Psoas muscle (tissue), 8 donors: ENCODE results near the gene FAM171A1. TPM values are rescaled to one million over a fixed set of nuclear protein-coding genes. Genes with fewer than 3 reads are reported as not detected.

Experiments
- ATAC-seq, 4 donors: fragments of 200-7000 bp; cut with Tn5 transposase; one replicate each; pipeline ENCODE4 v1.9.1; 2020; ENCODE audit warnings: moderate library complexity in 3 of 4, mild to moderate bottlenecking in 2 of 4
- DNase-seq, 2 donors: peaks; one replicate each; pipeline ENCODE4 v3.0.0-alpha.2; 2020
- H3K27ac ChIP-seq: fragments of 200-600 bp; one replicate; pipeline ENCODE4 v1.8.0; 2022
- H3K27me3 ChIP-seq, 3 donors: fragments of 200-600 bp in 1 of 3; one replicate each; pipeline versions ENCODE4 v1.6.1 to v1.8.0; 2013 to 2022; ENCODE audit warnings: low read length in 2 of 3, mild to moderate bottlenecking in 2 of 3, moderate library complexity in 1 of 3; ENCODE audit not compliant: insufficient read depth in 3 of 3
- H3K36me3 ChIP-seq, 2 donors: fragments of 200-600 bp in 1 of 2; one replicate each; pipeline versions ENCODE4 v1.6.1 to v1.8.0; 2013 to 2022; ENCODE audit warnings: low read depth in 1 of 2, mild to moderate bottlenecking in 1 of 2, moderate library complexity in 1 of 2; ENCODE audit not compliant: insufficient read depth in 1 of 2
- H3K4me1 ChIP-seq: fragments of 200-600 bp; one replicate; pipeline ENCODE4 v1.8.0; 2022
- H3K4me3 ChIP-seq: fragments of 200-600 bp; one replicate; pipeline ENCODE4 v1.8.0; 2022; ENCODE audit warnings: mild to moderate bottlenecking
- H3K9me3 ChIP-seq: fragments of 200-600 bp; one replicate; pipeline ENCODE4 v1.8.0; 2022
- WGBS, 3 donors: extraction: QIAGEN DNeasy Blood & Tissue Kit; methylation state at CpG; one replicate each; pipeline versions ENCODE4 v1.1.6 to v1.1.7; 2013; 5-methylcytosine and 5-hydroxymethylcytosine counted together
- intact Hi-C, 2 donors: fragments of 100-400 bp; cut with DNase I; formaldehyde crosslinking; loops; one replicate each; pipeline versions ENCODE4 v1.11.0 to v1.14.2; 2022
- polyA plus RNA-seq, 3 donors: library from polyadenylated mRNA; stranded (reverse); fragments of 200-250 nt; gene quantifications; one replicate each; pipeline ENCODE4 v1.2.3, GENCODE V29; 2013
- total RNA-seq, 4 donors: library from RNA; stranded (reverse); fragmentation: NEBNext Ultra II Directional in 2 of 4; extraction: Animal tissue kit (Norgen Biotek cat#: 25700) in 2 of 4; gene quantifications; one replicate each; pipeline versions ENCODE4 v1.2.1 to v1.2.4, GENCODE V29; 2021 to 2023
- TF ChIP-seq, protein P1 (sequence below): fragments of 200-600 bp; IDR thresholded peaks from one replicate; pipeline ENCODE4 v1.8.0; 2022; ENCODE audit warnings: antibody characterized with exemption
- donor health status: healthy with polysubstance abuse.
- donor health status: DM: no; HTN: no; CAD: no; lungs with moderate emphysema.
- donor health status: Bipolar disorder and iron deficiency.
- donor health status: healthy.
- donor health status: DM: yes; HTN: yes; CAD: no.
- donor health status: DM: no; HTN: no; CAD: no.
- donor health status: DM: no; HTN: no; CAD: no.
- donor health status: DM: yes; HTN: yes; CAD: no.

Gene FAM171A1
- total and polyA plus RNA-seq, 7 donors = 3.9 to 10.5 (median 5.0) TPM

DNA sequence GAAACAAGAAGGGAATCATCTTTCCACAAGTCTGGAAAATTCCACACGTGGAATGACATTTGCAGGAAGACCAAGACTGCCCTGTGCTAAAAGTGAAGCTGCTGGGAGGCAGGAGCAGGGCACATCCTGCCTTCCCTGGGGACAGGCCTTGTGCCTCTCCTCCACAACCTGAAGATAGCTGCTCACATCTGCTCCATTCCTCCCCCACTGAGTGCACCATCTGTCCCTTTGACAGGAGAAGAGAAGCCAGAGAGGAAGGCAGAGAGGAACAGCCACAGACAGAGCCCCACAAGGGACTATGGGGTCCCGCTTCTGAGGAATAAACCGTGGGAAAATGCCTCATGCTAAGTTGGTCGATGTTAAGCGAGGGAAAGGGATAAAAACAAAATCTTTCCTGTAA is 15.9 kb upstream of the FAM171A1 start:
- no peak for ATAC-seq
- WGBS, 3 donors = 34 to 40% (median 39%) methylated on average over 5 of the region's 5 CpGs
- intact Hi-C loops = no loop called here

DNA sequence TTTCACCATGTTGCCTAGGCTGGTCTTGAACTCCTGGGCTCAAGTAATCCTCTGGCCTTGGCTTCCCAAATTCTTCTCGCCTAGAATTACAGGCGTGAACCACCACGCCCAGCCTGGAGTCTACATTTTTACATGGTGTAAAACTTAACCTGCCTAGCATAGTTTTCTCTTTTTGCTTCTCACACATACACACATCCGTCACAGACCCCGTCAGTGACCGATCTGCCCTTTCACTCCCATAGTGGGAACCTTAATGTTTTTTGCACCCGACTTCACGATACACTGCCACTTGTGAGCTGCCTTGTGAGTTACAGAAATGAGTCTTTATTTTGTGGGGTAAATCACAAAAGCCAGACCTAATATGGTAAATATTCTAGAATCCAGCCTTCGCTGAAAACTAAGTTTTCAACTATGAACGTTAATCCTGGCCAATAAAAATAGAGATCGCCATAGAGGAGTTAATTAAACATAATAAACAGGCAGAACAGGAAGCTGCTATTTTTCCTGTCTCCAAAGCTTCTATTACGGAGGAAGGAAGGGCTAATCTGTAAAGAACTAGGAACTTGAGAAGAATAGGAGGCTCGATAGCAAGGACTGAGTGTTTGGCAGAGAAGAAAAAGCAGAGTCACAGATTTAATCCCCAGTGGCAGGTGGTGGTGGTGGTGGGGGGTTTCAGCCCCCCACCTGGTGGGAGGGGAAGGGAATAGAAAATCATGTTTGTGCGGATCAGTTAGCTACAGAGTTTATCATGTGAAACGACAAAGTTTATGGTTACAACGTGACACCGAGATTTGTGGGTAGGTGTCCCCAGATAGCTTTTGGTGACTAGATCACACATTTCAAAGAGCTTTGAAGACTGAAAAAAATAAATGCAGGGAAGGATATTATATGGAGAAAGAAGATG is 14.7 kb upstream of the FAM171A1 start:
- H3K4me1 ChIP-seq = no peaks in the 10 kb centered on the region
- TF ChIP-seq, protein P1, sequence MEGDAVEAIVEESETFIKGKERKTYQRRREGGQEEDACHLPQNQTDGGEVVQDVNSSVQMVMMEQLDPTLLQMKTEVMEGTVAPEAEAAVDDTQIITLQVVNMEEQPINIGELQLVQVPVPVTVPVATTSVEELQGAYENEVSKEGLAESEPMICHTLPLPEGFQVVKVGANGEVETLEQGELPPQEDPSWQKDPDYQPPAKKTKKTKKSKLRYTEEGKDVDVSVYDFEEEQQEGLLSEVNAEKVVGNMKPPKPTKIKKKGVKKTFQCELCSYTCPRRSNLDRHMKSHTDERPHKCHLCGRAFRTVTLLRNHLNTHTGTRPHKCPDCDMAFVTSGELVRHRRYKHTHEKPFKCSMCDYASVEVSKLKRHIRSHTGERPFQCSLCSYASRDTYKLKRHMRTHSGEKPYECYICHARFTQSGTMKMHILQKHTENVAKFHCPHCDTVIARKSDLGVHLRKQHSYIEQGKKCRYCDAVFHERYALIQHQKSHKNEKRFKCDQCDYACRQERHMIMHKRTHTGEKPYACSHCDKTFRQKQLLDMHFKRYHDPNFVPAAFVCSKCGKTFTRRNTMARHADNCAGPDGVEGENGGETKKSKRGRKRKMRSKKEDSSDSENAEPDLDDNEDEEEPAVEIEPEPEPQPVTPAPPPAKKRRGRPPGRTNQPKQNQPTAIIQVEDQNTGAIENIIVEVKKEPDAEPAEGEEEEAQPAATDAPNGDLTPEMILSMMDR = no peak
- ATAC-seq = no peak
- no peak for DNase-seq
- intact Hi-C loops = no loop called here
- H3K4me3 ChIP-seq = no peak overlapping the region
- no peak overlapping the region for H3K27ac ChIP-seq
- H3K27me3 ChIP-seq = peaks cover 0 to 14% (median 2%) of the 10 kb centered on the region in 3 donors
- H3K36me3 ChIP-seq = no peaks in the 10 kb centered on the region
- WGBS, 3 donors = 42 to 48% (median 42%) methylated on average over 17 of the region's 17 CpGs
- no peaks in the 10 kb centered on the region for H3K9me3 ChIP-seq

More for the DNA sequence above, 15.9 kb upstream of the FAM171A1 start:
- H3K36me3 ChIP-seq = no peaks in the 10 kb centered on the region
- H3K4me3 ChIP-seq = no peak overlapping the region
- H3K9me3 ChIP-seq = no peaks in the 10 kb centered on the region
- H3K4me1 ChIP-seq = no peaks in the 10 kb centered on the region
- no peak for DNase-seq
- peaks cover 0 to 9% (median 2%) of the 10 kb centered on the region in 3 donors for H3K27me3 ChIP-seq
- no peak overlapping the region for H3K27ac ChIP-seq
- TF ChIP-seq, protein P1 = no peak

DNA sequence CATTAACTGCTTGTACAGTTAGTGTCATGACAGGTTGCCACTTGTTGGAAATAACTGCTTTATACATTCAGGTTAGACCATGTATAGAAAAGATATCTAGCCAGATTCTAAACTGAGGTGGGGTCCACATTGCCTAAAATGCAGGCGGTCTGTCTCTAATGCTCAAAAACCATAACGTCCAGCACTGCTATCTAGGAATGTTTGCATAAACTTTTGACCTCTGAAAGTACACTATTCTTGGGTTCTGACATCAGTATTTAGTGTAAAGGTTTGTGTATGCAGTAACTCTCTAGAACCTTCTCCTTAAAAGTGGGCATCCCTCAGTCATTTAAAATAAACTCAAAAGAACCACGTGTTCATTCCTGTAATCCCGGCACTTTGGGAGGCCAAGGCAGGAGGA is 10.3 kb upstream of the FAM171A1 start:
- TF ChIP-seq, protein P1 = no peak
- intact Hi-C loops = no loop called here
- H3K36me3 ChIP-seq = no peaks in the 10 kb centered on the region
- H3K27me3 ChIP-seq = peaks cover 0 to 19% (median 2%) of the 10 kb centered on the region in 3 donors
- no peak overlapping the region for H3K4me3 ChIP-seq
- no peak overlapping the region for H3K27ac ChIP-seq
- no peak for DNase-seq
- ATAC-seq = no peak
- H3K4me1 ChIP-seq = no peaks in the 10 kb centered on the region
- WGBS, 3 donors = 45 to 60% (median 57%) methylated on average over 4 of the region's 4 CpGs
- no peaks in the 10 kb centered on the region for H3K9me3 ChIP-seq

DNA sequence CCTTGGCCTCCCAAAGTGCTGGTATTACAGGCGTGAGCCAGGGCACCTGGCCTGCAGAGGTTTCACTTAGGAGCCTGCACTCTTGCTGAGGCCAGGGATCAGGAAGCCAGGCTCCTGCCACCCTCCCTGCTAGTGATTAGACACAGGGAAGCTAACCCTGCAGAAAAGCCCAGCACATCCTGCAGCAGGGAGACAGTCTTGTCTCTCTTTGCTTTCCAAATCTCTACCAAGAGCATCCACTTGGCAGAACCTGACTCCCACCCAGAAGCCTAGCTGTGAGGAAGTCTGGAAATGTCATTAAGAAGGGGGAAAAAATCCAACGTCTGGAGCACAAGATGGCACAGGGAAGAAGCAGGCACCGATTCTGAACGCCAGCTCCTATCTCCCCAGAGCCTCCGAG is 8.0 kb upstream of the FAM171A1 start:
- Histone ChIP-seq H3K27me3 (peaks cover 0 to 13% (median 2%) of the 10 kb centered on the region in 3 donors), H3K9me3 (no peaks in the 10 kb centered on the region), H3K36me3 (no peaks in the 10 kb centered on the region), H3K4me1 (no peaks in the 10 kb centered on the region), H3K27ac (no peak overlapping the region), H3K4me3 (no peak overlapping the region)
- intact Hi-C loops = no loop called here
- 52 to 59% (median 53%) methylated on average over 5 of the region's 5 CpGs for WGBS, 3 donors
- TF ChIP-seq, protein P1 = no peak
- DNase-seq (no peak), ATAC-seq (no peak)
